ENCODE results near the gene FGGY.

FGGY gene

GRCh38 chr1:59671066-59671952 is 374.4 kb downstream of the FGGY start:
- no peak for DNase-seq

GRCh38 chr1:59671953-59672305 is 375.0 kb downstream of the FGGY start:
- DNase-seq: no peak

GRCh38 chr1:59672851-59673572 is 376.1 kb downstream of the FGGY start:
- DNase-seq: peak; percentile 62

- DNase-seq: no peak
Measured at GRCh38 chr1:59673573-59674450, 376.9 kb downstream of the FGGY start.

DNA sequence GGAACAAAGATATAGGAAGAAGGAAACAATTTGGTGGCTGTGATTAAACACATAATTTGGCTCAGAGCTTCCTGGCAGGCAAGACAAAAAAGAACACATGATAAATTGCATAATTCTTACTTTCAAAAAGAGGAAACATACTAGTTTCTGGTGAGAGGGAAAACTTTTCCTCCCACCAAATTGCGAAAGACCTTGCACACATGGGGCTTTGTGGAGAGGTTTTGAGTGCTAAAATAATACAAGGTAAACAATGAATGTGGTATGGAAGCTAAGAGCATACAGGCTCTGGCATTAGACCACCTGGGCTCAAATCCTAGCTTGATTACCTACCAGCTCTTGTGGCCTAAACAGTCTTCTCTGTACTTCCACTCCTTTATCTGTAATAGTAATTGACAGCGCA is 377.7 kb downstream of the FGGY start:
- peak; percentile 95 for DNase-seq

DNA sequence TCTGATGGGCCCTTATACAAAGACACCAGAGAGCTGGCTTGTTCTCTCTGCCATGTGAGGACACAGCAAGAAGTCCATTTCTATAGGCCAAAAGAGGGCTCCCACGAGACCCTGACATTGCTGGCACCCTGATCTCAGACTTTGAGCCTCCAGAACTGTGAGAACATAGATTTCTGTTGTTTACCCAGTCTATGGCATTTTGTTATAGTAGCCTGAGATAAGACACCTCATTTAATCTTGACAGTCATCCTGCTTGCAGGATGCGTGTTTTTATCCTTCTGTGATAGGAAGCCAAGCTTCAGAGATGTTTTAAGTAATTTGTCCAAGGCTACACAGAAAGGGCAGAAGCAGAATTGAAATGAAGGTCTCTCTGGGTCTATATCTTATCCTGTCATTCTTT is 379.0 kb downstream of the FGGY start:
- no peak for DNase-seq

GRCh38 chr1:59678040-59678439 is 381.1 kb downstream of the FGGY start:
- DNase-seq: no peak

- peak; percentile 81 for DNase-seq
Measured at GRCh38 chr1:59678493-59679228, 381.8 kb downstream of the FGGY start.

DNA sequence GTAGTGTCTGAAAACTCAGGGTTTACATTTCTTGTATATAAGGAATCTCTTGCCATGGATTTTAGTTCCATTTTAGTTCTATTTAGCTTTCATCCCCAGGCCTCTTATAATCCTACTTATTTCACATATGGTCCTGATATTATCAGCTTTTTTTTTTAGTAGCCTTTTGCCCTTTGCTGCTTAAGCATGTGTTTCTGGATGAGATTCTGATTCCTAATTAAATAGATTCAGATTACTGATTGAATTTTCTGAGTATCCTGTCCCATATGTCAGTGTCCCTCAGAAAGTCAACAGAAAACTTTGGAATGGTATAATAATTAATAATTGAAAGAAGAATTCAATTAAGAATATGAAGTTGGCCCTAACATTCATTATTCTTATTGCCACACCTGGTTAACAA is 383.1 kb downstream of the FGGY start:
- no peak for DNase-seq

DNA sequence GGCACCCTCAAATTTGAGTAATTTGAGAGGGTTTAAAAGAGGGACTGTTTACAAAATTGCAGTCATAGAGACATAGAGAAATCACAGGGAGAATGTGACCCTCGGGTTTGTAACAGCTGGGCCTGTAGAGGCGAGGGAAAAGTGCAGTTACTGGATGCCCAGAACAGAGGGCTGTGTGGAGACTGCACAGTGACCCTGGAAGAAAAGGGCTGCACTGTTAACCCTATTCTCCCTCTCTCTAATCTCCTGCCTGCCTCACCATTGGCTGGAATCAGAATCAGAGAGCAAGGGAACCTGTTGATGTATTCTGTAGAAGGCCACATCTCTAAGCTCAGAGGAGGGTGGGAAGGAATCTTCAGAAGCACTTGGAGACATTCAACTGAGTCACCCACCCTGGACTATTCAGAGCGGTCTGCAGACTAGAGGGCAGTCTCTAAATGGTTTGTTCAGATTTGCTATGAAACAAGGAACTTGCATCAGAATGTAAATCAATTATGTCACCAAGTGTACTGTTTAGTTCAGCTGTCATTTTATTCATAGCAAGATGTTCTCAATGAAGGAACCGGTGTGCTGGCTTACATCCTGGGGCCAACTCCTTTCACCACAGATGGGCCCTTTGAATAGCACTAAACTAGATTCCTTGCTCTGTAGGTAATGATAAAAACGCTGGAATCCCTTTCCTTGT is 385.6 kb downstream of the FGGY start:
- DNase-seq: peak; percentile 87

DNA sequence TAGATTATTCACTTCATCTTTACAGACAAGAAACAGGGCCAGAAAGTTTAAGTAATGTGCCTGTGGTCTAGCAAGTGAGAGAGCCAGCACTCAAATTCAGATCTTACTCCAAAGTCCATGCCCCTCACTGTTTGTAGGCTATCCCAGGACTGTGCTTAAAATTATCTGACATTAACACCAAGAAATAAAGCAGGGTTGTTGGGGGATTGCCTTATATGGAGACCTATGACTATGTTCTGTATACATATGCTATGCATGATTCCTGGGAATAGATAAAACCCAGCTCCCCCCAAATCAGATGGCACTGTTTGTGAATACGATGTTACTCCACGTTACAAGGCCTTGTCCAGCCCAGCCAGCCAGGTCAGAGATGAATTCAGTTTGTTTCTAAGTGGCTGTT is 386.3 kb downstream of the FGGY start:
- no peak for DNase-seq

GRCh38 chr1:59684698-59685097 is 387.8 kb downstream of the FGGY start:
- no peak for DNase-seq

DNA sequence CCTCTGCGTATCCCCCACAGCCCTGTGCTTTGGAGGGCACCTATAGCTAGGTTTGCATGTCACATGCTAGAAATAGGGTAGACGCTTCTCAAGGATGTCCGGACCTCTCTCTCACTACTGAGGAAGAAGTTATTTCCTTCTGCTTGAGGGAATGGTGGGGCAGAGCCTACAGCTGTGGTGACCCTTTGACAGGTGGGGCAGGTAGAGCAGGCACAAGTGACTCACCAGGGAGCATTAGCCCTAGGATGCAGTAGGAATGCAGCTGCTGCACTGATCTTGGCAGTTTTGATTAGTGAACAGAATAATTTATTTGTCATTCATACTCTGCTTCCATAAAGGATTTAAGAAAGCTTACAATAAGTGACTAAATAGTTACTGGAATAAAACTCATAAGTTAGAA is 388.2 kb downstream of the FGGY start:
- DNase-seq: no peak

DNA sequence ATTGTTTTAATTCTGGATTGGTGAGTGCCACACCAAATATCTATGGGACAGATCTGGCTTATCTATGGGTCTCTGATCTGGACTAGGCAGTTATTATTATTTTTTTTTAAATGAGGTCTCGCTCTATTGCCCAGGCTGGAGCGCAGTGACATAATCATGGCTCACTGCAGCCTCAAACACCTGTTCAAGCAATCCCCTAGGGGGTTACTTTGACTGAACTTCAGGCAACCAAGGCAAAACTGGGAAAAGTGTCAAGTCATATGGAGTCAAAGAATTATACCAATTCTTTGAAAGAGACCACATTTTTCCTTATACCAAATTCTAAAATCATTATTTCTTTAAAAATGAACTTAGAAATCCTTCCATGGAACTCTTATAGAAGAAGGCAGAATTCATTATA is 388.8 kb downstream of the FGGY start:
- no peak for DNase-seq

- DNase-seq: no peak
Measured at GRCh38 chr1:59686170-59686569, 389.3 kb downstream of the FGGY start.

- no peak for DNase-seq
Measured at GRCh38 chr1:59686574-59686973, 389.7 kb downstream of the FGGY start.

GRCh38 chr1:59687081-59687480 is 390.2 kb downstream of the FGGY start:
- no peak for DNase-seq

DNA sequence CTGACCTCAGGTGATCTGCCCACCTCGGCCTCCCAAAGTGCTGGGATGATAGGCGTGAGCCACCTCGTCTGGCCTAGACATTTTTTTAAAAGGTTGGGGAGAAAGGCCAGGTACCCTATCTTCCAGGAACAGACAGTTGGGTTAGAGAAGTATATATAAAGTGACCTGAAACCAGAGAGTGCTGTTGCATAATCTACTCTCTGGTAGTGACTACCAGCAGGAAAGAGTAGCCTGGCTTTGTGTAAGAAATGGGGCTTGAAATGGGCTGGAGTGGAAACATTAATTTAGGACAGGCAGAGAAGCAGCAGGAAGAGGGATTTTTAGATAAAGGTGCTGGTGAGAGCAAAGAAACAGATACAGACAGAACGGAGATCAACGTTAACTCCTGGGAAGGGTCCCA is 392.1 kb downstream of the FGGY start:
- DNase-seq: peak; percentile 37

- no peak for DNase-seq
Measured at GRCh38 chr1:59689730-59690129, 392.8 kb downstream of the FGGY start.

GRCh38 chr1:59690171-59690930 is 393.5 kb downstream of the FGGY start:
- DNase-seq: no peak

DNA sequence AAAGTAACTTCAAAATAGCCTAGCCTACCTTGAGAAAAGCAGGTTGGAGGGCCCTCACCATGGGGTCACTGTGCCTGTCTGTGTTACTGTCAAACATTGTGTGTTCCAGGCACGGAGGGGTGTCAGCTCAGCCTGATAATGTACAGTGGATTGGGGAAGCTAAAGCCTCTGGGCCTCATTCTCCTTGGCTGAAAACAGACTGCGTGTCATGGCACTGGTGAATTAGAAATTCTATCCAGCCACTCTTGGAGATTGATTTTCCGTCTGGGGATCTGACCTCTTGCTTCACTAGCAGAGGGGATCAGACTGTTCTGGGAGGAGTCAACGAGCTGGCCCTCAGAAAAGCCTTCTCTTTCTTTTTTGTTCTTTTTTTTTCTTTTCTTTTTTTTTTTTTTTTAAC is 394.4 kb downstream of the FGGY start:
- no peak for DNase-seq

All from inflammatory macrophage treated with lipopolysaccharide for 4 hours (primary cell).